OCI-LY3 (cell line): ENCODE measurements around the gene CARD14.
A peak's percentile ranks its signal among the peaks of the same experiment; 100 is the strongest.

Experiments
- H2AFZ ChIP-seq: fragments of 200-600, 300-600 bp; shearing (Covaris generic); 2 replicates; pipeline ENCODE4 v1.6.0; 2014; ENCODE audit warnings: antibody characterized with exemption, low read depth, low read length
- H3K27ac ChIP-seq: fragments of 200-600, 300-600 bp; sonication (generic); 2 replicates; pipeline ENCODE4 v1.5.1; 2014; ENCODE audit warnings: mild to moderate bottlenecking, low read length, moderate library complexity, mixed read lengths
- H3K27me3 ChIP-seq: fragments of 200-600, 300-600 bp; sonication (generic); 2 replicates; pipeline ENCODE4 v1.6.1; 2014; ENCODE audit warnings: low read depth, low read length, mixed read lengths
- H3K36me3 ChIP-seq: fragments of 200-600, 300-600 bp; sonication (generic); replicated peaks from 2 replicates; pipeline ENCODE3; 2014; ENCODE audit warnings: low read depth, low read length, mixed read lengths
- H3K4me1 ChIP-seq: fragments of 300-600, 200-600 bp; sonication (generic); 2 replicates; pipeline ENCODE4 v1.6.1; 2014; ENCODE audit warnings: low read length, mixed read lengths
- H3K4me2 ChIP-seq: fragments of 200-600, 300-600 bp; sonication (generic); 2 replicates; pipeline ENCODE4 v1.6.1; 2014; ENCODE audit warnings: low read length, mixed read lengths
- H3K4me3 ChIP-seq: fragments of 300-600, 200-600 bp; sonication (generic); 2 replicates; pipeline ENCODE4 v1.5.1; 2014; ENCODE audit warnings: antibody characterized with exemption, mild to moderate bottlenecking, low read length, moderate library complexity
- H3K79me2 ChIP-seq: fragments of 300-600, 200-600 bp; shearing (Covaris generic); 2 replicates; pipeline ENCODE4 v1.6.1; 2014; ENCODE audit warnings: mild to moderate bottlenecking, low read length, mixed read lengths
- H3K9ac ChIP-seq: fragments of 300-600, 200-600 bp; shearing (Covaris generic); 2 replicates; pipeline ENCODE4 v1.6.0; 2014; ENCODE audit warnings: mild to moderate bottlenecking, low read length, moderate library complexity
- H3K9me3 ChIP-seq: fragments of 200-600, 300-600 bp; shearing (Covaris generic); 2 replicates; pipeline ENCODE4 v1.6.1; 2014; ENCODE audit warnings: low read length, mixed read lengths; ENCODE audit not compliant: insufficient read depth
- H4K20me1 ChIP-seq: fragments of 200-600, 300-600 bp; sonication (generic); 2 replicates; pipeline ENCODE4 v1.6.1; 2016; ENCODE audit warnings: low read length, mixed read lengths; ENCODE audit not compliant: insufficient read depth
- CTCF ChIP-seq: fragments of 200-600, 300-600 bp; sonication (generic); IDR thresholded peaks from 2 replicates; pipeline ENCODE4 v1.5.1; 2014; ENCODE audit warnings: antibody characterized with exemption, low read length, low read depth
- EZH2phosphoT487 ChIP-seq: fragments of 200-600 bp; shearing (Covaris generic); IDR thresholded peaks from 2 replicates; pipeline ENCODE4 v1.6.1; 2018; ENCODE audit warnings: antibody characterized with exemption, mixed run types, low read depth

Gene CARD14

GRCh38 chr17:80191865-80192661 lies 22.2 kb downstream of the CARD14 start:
- Histone ChIP-seq H3K27me3 (no peaks in the 10 kb centered on the region), H2AFZ (no peak overlapping the region), H3K9me3 (no peaks in the 10 kb centered on the region), H3K79me2 (no peaks in the 10 kb centered on the region), H3K4me2 (no peak overlapping the region), H3K36me3 (no peaks in the 10 kb centered on the region), H4K20me1 (no peaks in the 10 kb centered on the region), H3K9ac (no peak overlapping the region), H3K27ac (no peak overlapping the region), H3K4me1 (no peaks in the 10 kb centered on the region), H3K4me3 (no peak overlapping the region)
- no peak for TF ChIP-seq EZH2phosphoT487
- no peak for TF ChIP-seq CTCF

GRCh38 chr17:80195141-80195540 lies 25.3 kb downstream of the CARD14 start:
- H3K4me3 ChIP-seq: no peak overlapping the region
- H3K9me3 ChIP-seq: no peaks in the 10 kb centered on the region
- H3K4me2 ChIP-seq: no peak overlapping the region
- H3K4me1 ChIP-seq: no peaks in the 10 kb centered on the region
- TF ChIP-seq EZH2phosphoT487: no peak
- TF ChIP-seq CTCF: no peak
- no peak overlapping the region for H2AFZ ChIP-seq
- H4K20me1 ChIP-seq: no peaks in the 10 kb centered on the region
- no peak overlapping the region for H3K9ac ChIP-seq
- H3K36me3 ChIP-seq: no peaks in the 10 kb centered on the region
- no peak overlapping the region for H3K27ac ChIP-seq
- no peaks in the 10 kb centered on the region for H3K27me3 ChIP-seq
- no peaks in the 10 kb centered on the region for H3K79me2 ChIP-seq

- Histone ChIP-seq H3K9me3 (no peaks in the 10 kb centered on the region), H3K27me3 (no peaks in the 10 kb centered on the region), H3K4me1 (no peaks in the 10 kb centered on the region), H2AFZ (no peak overlapping the region), H3K79me2 (no peaks in the 10 kb centered on the region), H3K36me3 (no peaks in the 10 kb centered on the region), H3K9ac (no peak overlapping the region), H3K4me2 (no peak overlapping the region), H3K27ac (no peak overlapping the region), H4K20me1 (no peaks in the 10 kb centered on the region), H3K4me3 (no peak overlapping the region)
- TF ChIP-seq EZH2phosphoT487 (no peak), CTCF (peak; percentile 95)
Observed at GRCh38 chr17:80195671-80196529, 26.1 kb downstream of the CARD14 start.

- Histone ChIP-seq H4K20me1 (no peaks in the 10 kb centered on the region), H3K9ac (no peak overlapping the region), H3K9me3 (no peaks in the 10 kb centered on the region), H3K27me3 (no peaks in the 10 kb centered on the region), H3K79me2 (no peaks in the 10 kb centered on the region), H2AFZ (no peak overlapping the region), H3K4me1 (no peaks in the 10 kb centered on the region), H3K36me3 (no peaks in the 10 kb centered on the region), H3K4me2 (no peak overlapping the region), H3K4me3 (no peak overlapping the region), H3K27ac (no peak overlapping the region)
- TF ChIP-seq CTCF: no peak
- TF ChIP-seq EZH2phosphoT487: no peak
Observed at GRCh38 chr17:80196652-80197051, 26.8 kb downstream of the CARD14 start.
